NCI-H1105 treated with DMSO at 0.1 percent for 48 hours (cell line): ENCODE data around the gene GNAQ.
"Not testable (repeated sequence)": the region's sequence is repeated elsewhere in the genome, so short reads cannot be mapped to it uniquely, and the experiment has no call there.

Source experiments
- DNase-seq: peaks from one replicate; lab custom pipeline; 2025; lab: John Stamatoyannopoulos, UW

The GNAQ gene

GRCh38 chr9:77771171-77771570 lies 260.4 kb downstream of the GNAQ start:
- DNase-seq = no peak

DNA sequence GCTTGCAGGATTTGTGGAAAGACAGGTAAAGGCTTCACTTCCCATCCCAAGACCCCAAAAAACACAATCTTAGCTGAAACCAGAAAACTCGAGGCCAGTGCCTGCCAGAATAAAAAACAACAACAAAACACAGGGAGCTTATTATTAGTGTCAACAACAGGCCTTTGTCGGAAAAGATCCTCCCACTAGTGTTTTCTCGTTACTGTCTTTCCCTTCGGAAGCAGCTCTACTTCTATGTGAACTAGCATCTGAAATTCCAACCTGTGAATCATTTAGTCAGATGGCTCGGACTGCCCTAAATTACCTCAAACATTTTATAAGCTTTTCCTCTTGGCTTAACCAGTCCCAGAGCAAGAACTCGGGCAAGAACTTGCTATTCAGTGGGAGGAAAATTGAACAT lies 261.3 kb downstream of the GNAQ start:
- no peak for DNase-seq

DNA sequence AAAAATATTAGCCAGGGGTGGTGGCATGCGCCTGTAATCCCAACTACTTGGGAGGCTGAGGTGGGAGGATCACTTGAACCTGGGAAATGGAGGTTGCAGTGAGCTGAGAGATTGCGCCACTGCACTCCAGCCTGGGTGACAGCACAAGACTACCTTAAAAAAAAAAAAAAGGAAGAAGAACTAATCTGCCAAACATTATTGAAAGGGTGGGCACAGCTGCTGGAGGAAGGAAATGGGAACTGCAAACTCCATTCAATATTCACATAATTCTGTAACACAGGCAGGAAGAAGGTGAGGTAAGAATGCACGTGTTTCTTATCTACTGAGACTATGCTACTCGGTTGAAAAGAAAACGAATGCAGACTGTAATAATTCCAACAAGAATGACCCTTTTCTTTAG lies 262.4 kb downstream of the GNAQ start:
- DNase-seq = no peak

- DNase-seq = no peak
These were observed 265.0 kb downstream of the GNAQ start for GRCh38 chr9:77766587-77766986.

DNA sequence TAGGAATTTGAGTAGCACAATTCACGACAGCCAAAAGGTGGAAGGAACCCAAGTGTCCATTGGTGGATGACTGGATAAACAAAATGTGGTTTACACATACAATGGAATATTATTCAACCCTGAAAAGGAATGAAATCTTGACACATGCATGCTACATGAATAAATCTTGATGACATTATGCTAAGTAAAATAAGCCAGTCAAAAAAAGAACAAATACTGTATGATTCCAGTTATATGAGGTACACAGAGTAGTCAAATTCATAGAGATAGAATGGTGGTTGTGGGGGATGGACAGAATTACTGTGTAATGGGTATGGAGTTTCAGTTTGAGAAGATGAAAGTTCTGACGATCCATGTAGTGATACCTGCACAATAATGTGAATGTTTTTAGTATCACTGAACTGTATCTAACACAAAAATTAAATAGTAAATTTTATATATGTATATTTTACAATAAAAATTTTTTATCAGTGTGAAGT lies 265.8 kb downstream of the GNAQ start:
- no peak for DNase-seq

DNA sequence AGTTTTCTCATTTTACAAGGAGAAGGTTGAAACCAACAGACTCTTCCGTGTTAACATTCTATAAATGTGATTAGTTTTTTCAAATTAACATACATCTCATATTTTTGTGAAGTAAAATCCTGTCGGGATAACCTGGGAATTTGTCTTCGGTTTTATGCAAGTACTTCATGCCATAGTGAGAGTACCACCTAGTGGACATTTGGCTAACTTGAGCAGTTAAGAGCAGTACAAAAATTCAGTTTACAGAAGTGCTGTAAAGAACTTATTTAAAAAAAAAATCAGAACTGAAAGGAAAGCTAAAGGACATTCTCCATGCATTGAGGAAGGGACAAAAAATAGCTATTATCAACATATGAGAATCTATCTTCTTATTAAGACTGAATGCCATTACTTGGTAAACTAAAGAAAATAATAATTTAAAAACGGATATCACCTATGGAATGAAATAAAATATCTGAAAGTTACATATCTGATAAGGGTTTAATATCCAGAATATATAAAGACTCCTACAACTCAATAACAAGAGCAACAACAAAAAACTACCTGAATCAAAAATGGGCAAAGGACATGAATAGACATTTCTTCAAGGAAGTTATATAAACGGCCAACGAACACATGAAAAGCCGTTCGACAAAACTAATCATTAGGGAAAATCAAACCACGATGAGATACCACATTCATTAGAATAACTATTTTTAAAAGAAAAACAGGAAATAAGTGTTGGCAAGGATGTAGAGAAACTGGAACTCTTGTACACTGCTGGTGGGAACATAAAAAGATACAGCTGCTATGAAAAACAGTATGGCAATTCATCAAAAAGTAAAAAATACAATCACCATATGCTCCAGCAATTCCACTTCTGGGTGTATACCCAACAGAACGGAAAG lies 266.5 kb downstream of the GNAQ start:
- no peak for DNase-seq

DNA sequence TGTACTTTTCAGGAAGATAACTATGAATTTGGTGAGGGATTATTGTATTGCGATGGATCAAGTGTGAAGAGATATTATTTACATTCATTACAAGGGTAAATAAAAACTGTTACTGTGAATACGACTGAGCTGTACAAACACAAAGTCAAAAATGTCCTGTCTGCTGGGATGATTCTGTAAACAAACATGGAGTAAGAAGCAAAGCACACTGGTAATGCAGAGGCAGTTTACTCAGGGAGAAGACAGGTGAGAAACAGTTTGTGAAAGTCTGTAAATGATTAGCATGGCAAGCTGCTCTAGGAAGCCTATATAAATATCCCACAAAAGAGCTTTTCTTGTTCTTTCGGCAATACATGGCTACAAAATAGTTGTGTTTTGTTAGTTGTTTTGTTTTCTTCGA lies 268.0 kb downstream of the GNAQ start:
- DNase-seq = no peak

- not testable (repeated sequence) for DNase-seq
These were observed 270.7 kb downstream of the GNAQ start for GRCh38 chr9:77760919-77761318.

DNA sequence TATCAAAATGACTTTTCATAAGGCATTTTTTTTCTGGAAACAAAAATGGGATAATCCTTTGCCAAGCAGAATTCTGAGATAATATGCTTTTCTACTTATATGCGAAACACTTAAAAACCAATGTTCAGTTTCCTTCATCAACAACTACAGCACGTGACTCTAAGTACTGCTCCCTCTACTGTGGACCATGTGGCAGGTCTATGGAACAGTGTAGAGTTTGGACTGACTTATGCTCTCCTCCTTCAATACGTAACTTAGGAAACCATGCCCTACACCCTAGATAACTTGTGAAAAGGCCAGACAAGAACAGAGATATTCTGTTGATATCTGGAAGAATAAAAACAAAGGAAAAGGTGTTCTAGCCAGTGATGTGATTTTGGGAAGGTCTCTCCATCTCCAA lies 272.2 kb downstream of the GNAQ start:
- no peak for DNase-seq

DNA sequence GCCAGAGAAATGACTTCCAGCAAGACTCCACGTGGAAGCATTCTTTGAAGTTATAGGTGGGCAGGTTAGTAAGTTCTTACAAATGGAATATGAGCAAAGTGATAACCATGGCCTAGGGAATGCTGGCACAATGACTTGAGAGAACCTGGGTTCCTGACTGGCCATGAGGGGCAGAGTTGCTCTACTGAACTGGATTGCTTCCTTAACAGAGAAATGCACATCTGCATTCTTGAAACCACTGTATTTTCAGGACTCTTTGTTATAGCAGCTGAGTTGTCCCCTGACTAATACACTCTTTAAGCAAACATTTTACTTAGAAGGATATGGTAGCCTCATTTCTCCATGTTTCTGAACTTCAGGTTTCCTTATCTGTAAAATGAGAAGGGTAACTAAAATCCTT lies 275.2 kb downstream of the GNAQ start:
- DNase-seq = no peak

DNA sequence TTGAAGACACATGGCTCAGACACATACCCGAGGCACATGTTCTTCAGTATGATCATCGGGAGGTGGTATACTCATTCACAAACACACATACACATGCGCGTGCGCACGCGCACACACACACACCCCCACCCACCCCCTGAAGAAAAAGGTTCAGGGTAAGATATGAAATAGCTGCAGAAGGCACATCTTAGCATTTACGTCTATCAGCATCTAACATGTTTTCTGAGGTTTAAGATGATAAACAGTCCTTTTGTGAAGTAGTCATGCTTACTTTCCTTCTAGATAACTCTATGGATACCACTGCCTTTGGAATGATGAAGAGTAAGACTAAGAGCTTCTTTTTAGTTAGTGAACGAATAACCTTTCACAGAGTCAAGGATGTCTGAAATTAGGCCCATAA lies 278.4 kb downstream of the GNAQ start:
- DNase-seq = no peak

DNA sequence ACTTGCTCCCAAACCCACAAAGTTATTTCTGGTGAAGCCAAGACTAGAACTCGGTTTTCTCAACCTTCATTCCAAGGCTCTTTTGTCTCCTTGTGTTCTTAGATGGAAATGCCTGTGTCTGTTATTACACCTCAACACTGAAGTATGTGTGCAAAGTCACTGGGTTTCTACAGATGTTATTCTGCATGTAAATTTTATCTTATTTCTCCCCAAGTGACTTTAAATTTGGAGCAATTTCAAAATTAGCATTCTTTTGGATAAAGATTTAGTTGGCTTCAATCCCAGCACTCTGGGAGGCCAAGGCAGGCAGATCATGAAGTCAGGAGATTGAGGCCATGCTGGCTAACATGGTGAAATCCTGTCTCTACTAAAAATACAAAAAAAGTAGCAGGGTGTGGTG lies 279.1 kb downstream of the GNAQ start:
- no peak for DNase-seq

- peak; percentile 60 for DNase-seq
These were observed 280.1 kb downstream of the GNAQ start for GRCh38 chr9:77751341-77752091.

DNA sequence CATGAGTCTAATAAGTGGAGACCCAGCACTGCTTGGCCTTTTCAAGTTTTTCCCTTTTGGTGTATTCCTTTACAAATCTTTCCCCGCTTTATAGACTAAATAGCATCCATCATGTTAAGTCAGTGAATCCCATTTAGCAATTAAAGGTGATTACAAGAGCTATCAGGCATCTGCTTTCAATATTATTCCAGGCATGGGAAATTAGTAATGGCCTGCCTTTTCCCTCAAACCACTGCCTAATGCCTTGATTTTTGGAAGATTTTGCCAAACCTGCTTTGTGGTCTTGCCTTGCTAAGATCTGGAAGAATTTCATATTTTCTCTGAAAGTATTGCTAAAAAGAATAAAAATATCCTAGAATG lies 280.6 kb downstream of the GNAQ start:
- DNase-seq = no peak

GRCh38 chr9:77750284-77750683 lies 281.3 kb downstream of the GNAQ start:
- no peak for DNase-seq

DNA sequence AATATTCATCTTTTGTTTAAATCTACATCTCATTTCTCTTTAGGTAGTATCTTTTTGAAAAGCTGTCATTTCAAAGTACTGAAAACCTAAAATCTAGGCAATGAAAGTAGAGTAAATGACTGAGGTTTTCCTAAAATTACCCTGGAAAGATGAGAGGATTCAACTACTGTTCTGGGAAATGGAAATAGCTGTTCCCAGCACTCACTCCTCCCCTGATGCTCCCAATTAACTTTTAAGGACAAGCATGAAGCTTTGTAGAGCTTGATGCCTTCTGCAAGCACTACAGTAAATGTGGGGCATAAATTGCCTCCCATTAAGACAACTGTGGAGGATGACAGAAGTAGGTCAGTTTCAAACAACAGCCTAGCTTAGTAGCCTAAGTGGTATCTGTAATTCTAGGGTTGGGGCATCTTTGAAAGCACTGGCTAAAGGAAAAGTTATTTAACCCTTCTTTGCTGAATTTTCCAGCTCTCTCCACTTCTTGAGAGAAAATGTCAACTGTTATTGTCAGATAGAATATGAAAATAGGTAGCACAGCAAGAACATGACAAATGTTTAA lies 283.3 kb downstream of the GNAQ start:
- no peak for DNase-seq

- DNase-seq = no peak
These were observed 284.4 kb downstream of the GNAQ start for GRCh38 chr9:77747163-77747562.

DNA sequence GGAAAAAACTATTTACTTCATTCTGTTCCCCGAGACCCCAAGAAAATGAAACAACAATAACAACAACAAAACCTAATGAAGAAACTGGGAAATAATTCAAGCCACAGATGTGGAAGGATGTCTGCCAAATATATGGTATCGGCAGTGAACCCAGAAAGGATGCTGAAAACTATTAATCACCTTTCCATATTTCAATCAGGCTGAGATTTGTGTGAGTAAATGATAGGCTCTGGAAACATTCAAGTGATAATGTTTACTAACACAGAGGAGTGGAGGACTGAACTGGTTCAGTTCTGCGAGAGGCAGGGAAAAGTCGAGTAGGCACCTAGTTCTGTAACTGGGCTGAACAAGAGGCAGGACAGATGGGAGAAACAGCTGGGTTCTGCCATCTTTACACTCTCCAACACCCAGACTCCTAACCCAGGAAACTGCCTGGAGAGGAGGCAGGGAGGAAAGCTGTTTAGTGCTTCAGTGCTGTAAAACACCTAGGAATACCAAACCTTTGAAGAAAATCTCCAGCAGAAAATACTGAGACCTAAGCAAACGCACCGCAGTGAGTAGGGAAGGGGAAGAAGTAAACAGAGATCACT lies 286.7 kb downstream of the GNAQ start:
- DNase-seq = no peak

- no peak for DNase-seq
These were observed 288.2 kb downstream of the GNAQ start for GRCh38 chr9:77743386-77743785.

DNA sequence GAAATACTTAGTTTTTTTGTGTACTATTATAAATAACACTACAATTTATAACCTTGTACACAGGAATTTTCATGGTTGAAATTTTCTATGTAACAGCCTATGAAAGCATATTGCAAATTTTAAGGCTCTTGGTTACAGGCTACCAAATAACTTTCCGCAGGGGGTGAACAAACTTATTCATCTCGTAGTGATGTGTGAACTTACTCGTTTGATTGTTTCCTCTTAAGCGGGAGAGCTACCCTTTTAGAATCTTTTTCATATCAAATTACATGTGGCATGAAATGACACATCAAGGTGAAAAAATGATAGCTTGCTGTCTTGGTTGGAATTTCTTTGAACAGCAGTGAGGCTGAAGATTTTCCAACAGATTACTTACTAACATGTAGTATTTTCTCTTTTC lies 292.7 kb downstream of the GNAQ start:
- DNase-seq = no peak

GRCh38 chr9:77735494-77735893 lies 296.1 kb downstream of the GNAQ start:
- DNase-seq = no peak

DNA sequence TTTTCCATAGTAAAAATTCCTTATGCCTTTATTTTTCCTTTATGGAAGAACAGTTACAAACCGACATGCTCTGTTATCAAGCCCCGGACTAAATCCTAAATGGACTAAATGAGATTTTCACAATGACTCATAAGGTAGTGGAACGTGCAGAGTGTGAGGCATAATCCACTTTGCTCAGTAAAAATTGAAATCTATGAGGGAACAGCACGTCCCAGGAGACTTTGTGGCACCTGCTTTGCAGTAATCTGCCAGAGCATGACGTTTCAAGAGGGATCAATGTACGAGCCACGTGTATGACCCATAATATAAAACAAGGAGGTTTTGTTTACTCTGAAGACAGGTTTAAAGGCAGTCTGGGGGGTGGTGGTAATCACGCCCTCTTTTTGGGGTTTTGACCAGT lies 299.7 kb downstream of the GNAQ start:
- DNase-seq = peak; percentile 11
